H1 (cell line): ENCODE results near the gene LIMK1.

Source experiments
- ASH2L ChIP-seq: fragments of 200-600, 300-600 bp; sonication (generic); IDR thresholded peaks from one replicate; pipeline ENCODE4 v1.7.1; 2017; ENCODE audit warnings: low read length
- BACH1 ChIP-seq: IDR thresholded peaks from 2 replicates; pipeline ENCODE4 v1.6.1; 2012; ENCODE audit warnings: low read length, improper control_type of control experiment
- CBX5 ChIP-seq: fragments of 300-800, 300-1000 bp; sonication (generic); IDR thresholded peaks from 2 replicates; pipeline ENCODE4 v1.7.1; 2016; ENCODE audit warnings: antibody characterized with exemption, low read length, low read depth
- CTCF ChIP-seq, 3 experiments: IDR thresholded peaks; 1 replicate in 2 of 3; 2 replicates in 1 of 3; pipeline versions ENCODE4 v1.5.1 to v1.6.1; 2011; ENCODE audit warnings: low read length in 3 of 3, mild to moderate bottlenecking in 3 of 3, inconsistent platforms in 2 of 3, low read depth in 1 of 3, moderate library complexity in 1 of 3; ENCODE audit not compliant: insufficient read depth in 1 of 3; ENCODE audit errors: control extremely low read depth in 1 of 3
- EZH2 ChIP-seq: fragments of 200-600 bp; sonication (generic); IDR thresholded peaks from 2 replicates; pipeline ENCODE4 v1.7.1; 2012; ENCODE audit warnings: low read depth, mild to moderate bottlenecking, moderate library complexity, low read length, inconsistent platforms; ENCODE audit not compliant: severe bottlenecking
- HDAC6 ChIP-seq: IDR thresholded peaks from one replicate; pipeline ENCODE4 v1.7.1; 2012; ENCODE audit warnings: low read depth, mild to moderate bottlenecking, inconsistent platforms, low read length, moderate library complexity
- JUN ChIP-seq: IDR thresholded peaks from 2 replicates; pipeline ENCODE4 v1.6.1; 2011; ENCODE audit warnings: low read depth, mild to moderate bottlenecking, improper control_type of control experiment, low read length
- KDM4A ChIP-seq: IDR thresholded peaks from one replicate; pipeline ENCODE4 v1.7.1; 2012; ENCODE audit warnings: low read depth, mild to moderate bottlenecking, moderate library complexity, low read length, inconsistent platforms; ENCODE audit not compliant: severe bottlenecking
- POLR2A ChIP-seq, 2 experiments: IDR thresholded peaks; 1 replicate in 1 of 2; 2 replicates in 1 of 2; pipeline ENCODE4 v1.6.1; 2011; ENCODE audit warnings: low read depth in 2 of 2, low read length in 2 of 2, mild to moderate bottlenecking in 2 of 2; ENCODE audit errors: control extremely low read depth in 1 of 2
- RFX5 ChIP-seq: IDR thresholded peaks from 2 replicates; pipeline ENCODE4 v1.6.1; 2011; ENCODE audit warnings: low read depth, low read length, improper control_type of control experiment, borderline replicate concordance
- RXRA ChIP-seq: IDR thresholded peaks from 2 replicates; pipeline ENCODE4 v1.6.1; 2011; ENCODE audit warnings: low read depth, mild to moderate bottlenecking, low read length, moderate library complexity; ENCODE audit not compliant: insufficient read depth
- SP1 ChIP-seq: IDR thresholded peaks from 2 replicates; pipeline ENCODE4 v1.6.1; 2011; ENCODE audit warnings: low read depth, low read length
- TF ChIP-seq, protein P1 (sequence below): IDR thresholded peaks from 2 replicates; pipeline ENCODE4 v1.6.1; 2012; ENCODE audit warnings: low read length, inconsistent platforms

GRCh38 chr7:74149603-74150002 is 66.0 kb downstream of the LIMK1 start:
- TF ChIP-seq CTCF (IDR thresholded peaks at IDR 0.05; ENCODE audit: control extremely low read depth in 1 of 3, insufficient read depth in 1 of 3, low read depth in 1 of 3, low read length in 3 of 3): no peak
- no peak for TF ChIP-seq JUN
- TF ChIP-seq HDAC6: no peak
- TF ChIP-seq RFX5: no peak
- TF ChIP-seq KDM4A: no peak
- TF ChIP-seq CBX5: no peak
- TF ChIP-seq SP1: no peak
- TF ChIP-seq BACH1: no peak
- TF ChIP-seq EZH2: no peak
- TF ChIP-seq, protein P1, sequence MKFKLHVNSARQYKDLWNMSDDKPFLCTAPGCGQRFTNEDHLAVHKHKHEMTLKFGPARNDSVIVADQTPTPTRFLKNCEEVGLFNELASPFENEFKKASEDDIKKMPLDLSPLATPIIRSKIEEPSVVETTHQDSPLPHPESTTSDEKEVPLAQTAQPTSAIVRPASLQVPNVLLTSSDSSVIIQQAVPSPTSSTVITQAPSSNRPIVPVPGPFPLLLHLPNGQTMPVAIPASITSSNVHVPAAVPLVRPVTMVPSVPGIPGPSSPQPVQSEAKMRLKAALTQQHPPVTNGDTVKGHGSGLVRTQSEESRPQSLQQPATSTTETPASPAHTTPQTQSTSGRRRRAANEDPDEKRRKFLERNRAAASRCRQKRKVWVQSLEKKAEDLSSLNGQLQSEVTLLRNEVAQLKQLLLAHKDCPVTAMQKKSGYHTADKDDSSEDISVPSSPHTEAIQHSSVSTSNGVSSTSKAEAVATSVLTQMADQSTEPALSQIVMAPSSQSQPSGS: no peak
- TF ChIP-seq ASH2L: no peak
- TF ChIP-seq POLR2A (IDR thresholded peaks at IDR 0.05; ENCODE audit: control extremely low read depth in 1 of 2, low read depth in 2 of 2, low read length in 2 of 2): no peak
- no peak for TF ChIP-seq RXRA
